ENCODE measurements around the gene SUN2. TPM values are rescaled to one million over a fixed set of nuclear protein-coding genes. Genes with fewer than 3 reads are reported as not detected.

SUN2 gene
- total and polyA plus RNA-seq, 2 of the 13 experiments (the other 11 are each of a cell fraction or from before 2014, with no cell fraction given) = 45.6 to 56.6 TPM

- no peak for TF ChIP-seq ZNF773 (CRISPR knock-in tag; IDR thresholded peaks at IDR 0.05; ENCODE audit: borderline replicate concordance)
- TF ChIP-seq SRSF9 (IDR thresholded peaks at IDR 0.05; ENCODE audit: borderline replicate concordance, insufficient read depth, low read depth, low read length, poor library complexity, severe bottlenecking) = no peak
These were observed 33.8 kb upstream of the SUN2 start (continued) for GRCh38 chr22:38789606-38790005.

GRCh38 chr22:38788846-38789245, 33.0 kb upstream of the SUN2 start:
- H3K4me1 ChIP-seq (ENCODE audit: insufficient read depth, low read length) = peaks cover 10% of the 10 kb centered on the region
- no peak overlapping the region for H2AFZ ChIP-seq (ENCODE audit: low read length)
- no peak for DNase-seq (ENCODE audit: low spot score)
- in situ Hi-C loops (cut with HindIII; ENCODE audit: extremely low pct_ligation_motif_present, low pct_unique_long_range_greater_than_20kb) = no loop called here
- H3K9ac ChIP-seq (ENCODE audit: insufficient read depth, low read depth, low read length) = no peak overlapping the region
- BruUV-seq (replicated peaks) = no TSS peak
- CTCF ChIA-PET (ENCODE audit: low intra/inter-chr PET ratio, low total read pairs) = no interaction called here
- no peaks in the 10 kb centered on the region for H3K79me2 ChIP-seq (ENCODE audit: insufficient read depth, low read length)
- no peak for FAIRE-seq
- intact Hi-C loops (cut with micrococcal nuclease; ENCODE audit: unreplicated experiment) = no loop called here
- H3K27me3 ChIP-seq (ENCODE audit: control insufficient read depth in 1 of 2, insufficient read depth in 2 of 2, low read length in 2 of 2) = no peaks in the 10 kb centered on the region
- 79% methylated on average over 6 of the region's 6 CpGs for WGBS (ENCODE audit: low lambda C conversion rate)
- no peak overlapping the region for H3K4me2 ChIP-seq (ENCODE audit: low read depth, low read length)
- H3K27ac ChIP-seq (ENCODE audit: extremely low read length, insufficient read depth, low read length) = no peak overlapping the region
- POLR2A ChIA-PET = no interaction called here
- no peaks in the 10 kb centered on the region for H3K9me3 ChIP-seq (ENCODE audit: low read length)
- no peak for ATAC-seq
- no peaks in the 10 kb centered on the region for H3K36me3 ChIP-seq (replicated peaks in 1 of 2; ENCODE audit: control insufficient read depth in 1 of 2, insufficient read depth in 2 of 2, low read length in 2 of 2)
- TF ChIP-seq ZNF563 (CRISPR knock-in tag; IDR thresholded peaks at IDR 0.05) (no peak), MTF1 (CRISPR knock-in tag; IDR thresholded peaks at IDR 0.05) (no peak), PBX2 (CRISPR knock-in tag; IDR thresholded peaks at IDR 0.05) (no peak), NR2C2 (CRISPR knock-in tag; IDR thresholded peaks at IDR 0.05; ENCODE audit: borderline replicate concordance) (no peak), PPARG (CRISPR knock-in tag; conservative IDR thresholded peaks at IDR 0.05) (no peak), CREBL2 (CRISPR knock-in tag; IDR thresholded peaks at IDR 0.05; ENCODE audit: borderline replicate concordance) (no peak), ZNF33A (CRISPR knock-in tag; IDR thresholded peaks at IDR 0.05; ENCODE audit: borderline replicate concordance) (no peak), KDM5B (CRISPR knock-in tag; IDR thresholded peaks at IDR 0.05; ENCODE audit: borderline replicate concordance) (no peak), ZFP36L2 (CRISPR knock-in tag; IDR thresholded peaks at IDR 0.05) (no peak), ZNF335 (CRISPR knock-in tag; IDR thresholded peaks at IDR 0.05) (no peak), GTF3A (CRISPR knock-in tag; conservative IDR thresholded peaks at IDR 0.05) (no peak), TEAD2 (CRISPR knock-in tag; IDR thresholded peaks at IDR 0.05) (no peak), ELF4 (CRISPR knock-in tag; IDR thresholded peaks at IDR 0.05; ENCODE audit: borderline replicate concordance) (no peak), ZKSCAN5 (CRISPR knock-in tag; IDR thresholded peaks at IDR 0.05) (no peak), ZNF713 (CRISPR knock-in tag; IDR thresholded peaks at IDR 0.05) (no peak)
- no peak overlapping the region for H3K4me3 ChIP-seq (replicated peaks in 1 of 3; ENCODE audit: insufficient read depth in 1 of 3, low read depth in 2 of 3, low read length in 3 of 3)
- H4K20me1 ChIP-seq (ENCODE audit: insufficient read depth, low read length) = no peaks in the 10 kb centered on the region

Measured in HepG2 (cell line).